Measurements from ENCODE around the gene KLF5. TPM values are rescaled to one million over a fixed set of nuclear protein-coding genes. Genes with fewer than 3 reads are reported as not detected.

The KLF5 gene
- total RNA-seq, 1 experiment from 2014 or later = 2.2 TPM

GRCh38 chr13:73096173-73096572 lies 37.4 kb downstream of the KLF5 start:
- Histone ChIP-seq H3K27ac (ENCODE audit: insufficient read length, low read depth, low read length) (no peak overlapping the region), H2BK20ac (ENCODE audit: low read depth, low read length, poor library complexity, severe bottlenecking) (no peak overlapping the region), H3K27me3 (ENCODE audit: insufficient read depth, low read length) (no peaks in the 10 kb centered on the region), H3K18ac (ENCODE audit: insufficient read length, low read depth, low read length) (no peak overlapping the region), H3K4ac (ENCODE audit: low read depth, low read length) (no peak overlapping the region), H2BK12ac (ENCODE audit: insufficient read length, low read depth, low read length) (no peak overlapping the region), H2BK15ac (ENCODE audit: low read depth, low read length) (no peak overlapping the region), H3K9ac (ENCODE audit: extremely low read depth, insufficient read length, low read length) (no peak overlapping the region), H2BK5ac (ENCODE audit: insufficient read length, low read length) (no peak overlapping the region), H3K9me3 (ENCODE audit: control insufficient read depth, low read depth, low read length) (no peaks in the 10 kb centered on the region), H4K91ac (ENCODE audit: insufficient read length, low read depth, low read length) (no peak overlapping the region), H2BK120ac (ENCODE audit: low read depth, low read length, poor library complexity, severe bottlenecking) (no peak overlapping the region), H3K14ac (ENCODE audit: insufficient read depth, low read length) (no peak overlapping the region), H2AFZ (ENCODE audit: low read length) (no peak overlapping the region), H3T11ph (ENCODE audit: low read length) (no peak overlapping the region), H3K23me2 (ENCODE audit: insufficient read length, low read depth, low read length, poor library complexity, severe bottlenecking) (no peaks in the 10 kb centered on the region), H3K4me2 (ENCODE audit: insufficient read depth, insufficient read length, low read length) (no peak overlapping the region), H3K79me1 (ENCODE audit: insufficient read depth, low read depth, low read length, poor library complexity, severe bottlenecking) (no peaks in the 10 kb centered on the region), H4K8ac (replicated peaks; ENCODE audit: insufficient read length, low read depth, low read length) (no peak overlapping the region), H3K23ac (ENCODE audit: insufficient read length, low read depth, low read length) (no peak overlapping the region), H4K20me1 (ENCODE audit: control insufficient read depth, insufficient read depth, insufficient read length) (no peaks in the 10 kb centered on the region), H3K56ac (ENCODE audit: insufficient read length, low read depth, low read length) (no peak overlapping the region), H3K4me1 (ENCODE audit: insufficient read depth, low read length) (no peaks in the 10 kb centered on the region), H2AK5ac (ENCODE audit: insufficient read length, low read length) (no peak overlapping the region), H4K5ac (ENCODE audit: insufficient read length, low read depth, low read length) (no peak overlapping the region), H3K79me2 (ENCODE audit: insufficient read depth, low read length) (no peaks in the 10 kb centered on the region)
- no peak for DNase-seq
- no peak overlapping the region for H3K4me3 Mint-ChIP-seq
- H3K4me1 Mint-ChIP-seq = no peaks in the 10 kb centered on the region
- no peak overlapping the region for H3K27ac Mint-ChIP-seq
- H3K9me3 Mint-ChIP-seq = peaks cover 2 to 3% of the 10 kb centered on the region in 2 experiments; a peak in 3 of 5 replicates
- no peaks in the 10 kb centered on the region; the same call in 1 of the 2 replicates for H3K27me3 Mint-ChIP-seq (ENCODE audit: low read depth)
- TF ChIP-seq CTCF (conservative IDR thresholded peaks at IDR 0.05) = no peak
- WGBS (ENCODE audit: extremely low coverage, insufficient read length, low lambda C conversion rate) = no CpG with 5 or more reads among the region's 2 CpGs
- peaks cover 0 to 11% (median 2%) of the 10 kb centered on the region in 3 experiments; a peak in 2 of 7 replicates for H3K36me3 Mint-ChIP-seq (ENCODE audit: insufficient read depth in 1 of 3, low read depth in 3 of 3)

All from H9 (cell line).